ENCODE data around the gene PDE4D.
A peak's percentile ranks its signal among the peaks of the same experiment; 100 is the strongest.
"Not testable (repeated sequence)": the region's sequence is repeated elsewhere in the genome, so short reads cannot be mapped to it uniquely, and the experiment has no call there.

Gene PDE4D

GRCh38 chr5:59412428-59412827 is 481.1 kb downstream of the PDE4D start:
- no peak for DNase-seq (ENCODE audit: low read depth)
- H3K4me3 ChIP-seq (ENCODE audit: low read length), result no peak overlapping the region
- no peak for TF ChIP-seq CTCF (IDR thresholded peaks at IDR 0.05; ENCODE audit: insufficient read depth, low read depth, low read length, missing control alignments)

GRCh38 chr5:59408997-59409396 is 484.5 kb downstream of the PDE4D start:
- H3K4me3 ChIP-seq (ENCODE audit: low read length), result not testable (repeated sequence)
- DNase-seq (ENCODE audit: low read depth), result peak; percentile 8

GRCh38 chr5:59407967-59408366 is 485.6 kb downstream of the PDE4D start:
- no peak for DNase-seq (ENCODE audit: low read depth)
- TF ChIP-seq CTCF (IDR thresholded peaks at IDR 0.05; ENCODE audit: insufficient read depth, low read depth, low read length, missing control alignments), result no peak
- no peak overlapping the region for H3K4me3 ChIP-seq (ENCODE audit: low read length)

- TF ChIP-seq CTCF (IDR thresholded peaks at IDR 0.05; ENCODE audit: insufficient read depth, low read depth, low read length, missing control alignments), result no peak
- no peak for DNase-seq (ENCODE audit: low read depth)
These were observed 491.9 kb downstream of the PDE4D start for GRCh38 chr5:59401637-59402036.

GRCh38 chr5:59394956-59395355 is 498.6 kb downstream of the PDE4D start:
- DNase-seq (ENCODE audit: low read depth); H3K4me3 ChIP-seq (ENCODE audit: low read length): not testable (repeated sequence)

More at GRCh38 chr5:59401637-59402036, 491.9 kb downstream of the PDE4D start:
- no peak overlapping the region for H3K4me3 ChIP-seq (ENCODE audit: low read length)

GRCh38 chr5:59393585-59394420 is 499.7 kb downstream of the PDE4D start:
- no peak for DNase-seq (ENCODE audit: low read depth)
- no peak for TF ChIP-seq CTCF (IDR thresholded peaks at IDR 0.05; ENCODE audit: insufficient read depth, low read depth, low read length, missing control alignments)
- H3K4me3 ChIP-seq (ENCODE audit: low read length), result no peak overlapping the region

- no peak for DNase-seq (ENCODE audit: low read depth)
- TF ChIP-seq CTCF (IDR thresholded peaks at IDR 0.05; ENCODE audit: insufficient read depth, low read depth, low read length, missing control alignments), result no peak
These were observed 501.9 kb downstream of the PDE4D start for GRCh38 chr5:59391576-59391975.

GRCh38 chr5:59390989-59391388 is 502.5 kb downstream of the PDE4D start:
- no peak for DNase-seq (ENCODE audit: low read depth)
- H3K4me3 ChIP-seq (ENCODE audit: low read length), result no peak overlapping the region
- no peak for TF ChIP-seq CTCF (IDR thresholded peaks at IDR 0.05; ENCODE audit: insufficient read depth, low read depth, low read length, missing control alignments)

More at GRCh38 chr5:59391576-59391975, 501.9 kb downstream of the PDE4D start:
- no peak overlapping the region for H3K4me3 ChIP-seq (ENCODE audit: low read length)

Measured in epithelial cell of esophagus (primary cell).